K562 (cell line): ENCODE data around the gene LDLRAD3. TPM values are rescaled to one million over a fixed set of nuclear protein-coding genes. Genes with fewer than 3 reads are reported as not detected.

Source experiments
- ATAC-seq: fragments of 200-7000 bp; cut with Tn5 transposase; 3 replicates; pipeline ENCODE4 v1.9.1; 2020; ENCODE audit warnings: moderate library complexity
- BruUV-seq: library from RNA; stranded (reverse); fragments of 400-500 nt; replicated peaks from 2 replicates; lab custom pipeline; 2021; lab: Mats Ljungman, UMichigan
- CTCF ChIA-PET: fragments of 300-600 bp; formaldehyde crosslinking; extraction: SDS; loops from one replicate; lab custom pipeline; 2021; ENCODE audit warnings: low intra/inter-chr PET ratio; lab: Yijun Ruan, JAX
- POLR2A ChIA-PET: fragments of 300-600, 350-650 bp; sonication (Branson Sonifier 250); formaldehyde crosslinking; extraction: SDS; loops from one replicate; lab custom pipeline; 2021; ENCODE audit warnings: antibody characterized with exemption, inconsistent platforms; lab: Yijun Ruan, JAX
- DNase-seq, 4 experiments: peaks; one replicate each; pipeline versions ENCODE4 v3.0.0 to v3.0.0-alpha.2; 2011 to 2018; ENCODE audit warnings: low spot score in 3 of 4, mixed read lengths in 3 of 4; ENCODE audit errors: extremely low read depth in 1 of 4
- FAIRE-seq: peaks from 2 replicates; lab custom pipeline; 2011; peaks lifted over from hg19 to GRCh38; lab: Jason Lieb, UNC
- H2AFZ ChIP-seq: 2 replicates; pipeline ENCODE4 v1.6.0; 2011; ENCODE audit warnings: low read depth, low read length, control low read depth, inconsistent platforms
- H3K27ac ChIP-seq: fragments of 200-600 bp; 3 replicates; pipeline ENCODE4 v1.8.0; 2011; ENCODE audit warnings: low read depth, mild to moderate bottlenecking, control low read depth, inconsistent platforms, low read length, moderate library complexity, mixed read lengths; ENCODE audit errors: extremely low read depth
- H3K27me3 ChIP-seq, 2 experiments: fragments of 300-600 bp in 1 of 2; 2 replicates in 1 of 2; 3 replicates in 1 of 2; pipeline versions ENCODE4 v1.6.0 to v1.8.0; 2011; ENCODE audit warnings: inconsistent platforms in 2 of 2, low read length in 2 of 2, mild to moderate bottlenecking in 1 of 2, mixed read lengths in 1 of 2, moderate library complexity in 1 of 2; ENCODE audit not compliant: control insufficient read depth in 2 of 2, insufficient read depth in 2 of 2
- H3K36me3 ChIP-seq: fragments of 300-600 bp; 3 replicates; pipeline ENCODE4 v1.8.0; 2011; ENCODE audit warnings: mild to moderate bottlenecking, low read length, inconsistent platforms; ENCODE audit not compliant: control insufficient read depth, insufficient read depth
- H3K4me1 ChIP-seq, 2 experiments: fragments of 200-600 bp in 1 of 2; replicated peaks in 1 of 2; 2 replicates in 1 of 2; 3 replicates in 1 of 2; pipeline versions ENCODE4 v1.5.1 to v1.8.0; 2011; ENCODE audit warnings: inconsistent platforms in 2 of 2, low read length in 2 of 2, mild to moderate bottlenecking in 1 of 2, mixed read lengths in 1 of 2, moderate library complexity in 1 of 2; ENCODE audit not compliant: control insufficient read depth in 2 of 2, insufficient read depth in 2 of 2
- H3K4me2 ChIP-seq: 2 replicates; pipeline ENCODE4 v1.6.1; 2011; ENCODE audit warnings: low read length, control low read depth, inconsistent platforms, mixed read lengths; ENCODE audit not compliant: insufficient read depth
- H3K4me3 ChIP-seq: fragments of 200-600 bp; sonication (generic), shearing (Covaris generic); 2 replicates; pipeline ENCODE4 v1.5.1; 2016; ENCODE audit warnings: control low read depth, inconsistent platforms
- H3K79me2 ChIP-seq: fragments of 200-600 bp; 3 replicates; pipeline ENCODE4 v1.8.0; 2011; ENCODE audit warnings: low read length, inconsistent platforms; ENCODE audit not compliant: control insufficient read depth, insufficient read depth
- H3K9ac ChIP-seq, 2 experiments: 2 replicates each; pipeline versions ENCODE4 v1.6.0 to v1.6.1; 2011; ENCODE audit warnings: low read depth in 2 of 2, low read length in 2 of 2, control low read depth in 1 of 2, inconsistent platforms in 1 of 2, mild to moderate bottlenecking in 1 of 2, mixed read lengths in 1 of 2; ENCODE audit not compliant: insufficient read depth in 1 of 2
- H3K9me1 ChIP-seq: one replicate; pipeline ENCODE4 v1.6.0; 2011; ENCODE audit warnings: inconsistent platforms, mild to moderate bottlenecking, low read length, moderate library complexity; ENCODE audit not compliant: control insufficient read depth, insufficient read depth
- H3K9me3 ChIP-seq: replicated peaks from 2 replicates; pipeline ENCODE4 v1.5.1; 2011; ENCODE audit warnings: low read depth, low read length, inconsistent platforms; ENCODE audit not compliant: control insufficient read depth, insufficient read depth
- H4K20me1 ChIP-seq: replicated peaks from 2 replicates; pipeline ENCODE4 v1.6.1; 2011; ENCODE audit warnings: low read length, inconsistent platforms, mixed read lengths; ENCODE audit not compliant: control insufficient read depth, insufficient read depth
- CBFB ChIP-seq: sonication (generic); formaldehyde crosslinking; IDR thresholded peaks from 2 replicates; pipeline ENCODE4 v1.4.0; 2020; ENCODE audit warnings: mild to moderate bottlenecking, missing genetic modification reagents
- GABPB1 ChIP-seq: sonication (generic); formaldehyde crosslinking; IDR thresholded peaks from 2 replicates; pipeline ENCODE4 v1.8.0; 2022; ENCODE audit warnings: mild to moderate bottlenecking, missing genetic modification reagents
- HNRNPLL ChIP-seq: fragments of 200-400 bp; formaldehyde crosslinking; IDR thresholded peaks from 2 replicates; pipeline ENCODE4 v1.6.1; 2017; ENCODE audit warnings: low read length, low read depth, mild to moderate bottlenecking; ENCODE audit not compliant: poor library complexity, severe bottlenecking
- KAT7 ChIP-seq: sonication (generic); formaldehyde crosslinking; IDR thresholded peaks from 2 replicates; pipeline ENCODE4 v1.8.0; 2022; ENCODE audit warnings: missing genetic modification reagents, mild to moderate bottlenecking, borderline replicate concordance
- PHB ChIP-seq: fragments of 250-450 bp; sonication (Bioruptor Pico); IDR thresholded peaks from 2 replicates; pipeline ENCODE4 v1.5.0; 2021
- PML ChIP-seq: IDR thresholded peaks from 2 replicates; pipeline ENCODE4 v1.6.1; 2012; ENCODE audit warnings: low read length, inconsistent platforms
- PYGO2 ChIP-seq: fragments of 450-650 bp; IDR thresholded peaks from 2 replicates; pipeline ENCODE4 v1.6.1; 2016; ENCODE audit warnings: mild to moderate bottlenecking, missing genetic modification characterization, moderate library complexity, missing compliant biosample characterization
- RBFOX2 ChIP-seq: fragments of 200-400 bp; formaldehyde crosslinking; IDR thresholded peaks from 2 replicates; pipeline ENCODE4 v1.6.1; 2017; ENCODE audit warnings: low read depth, mild to moderate bottlenecking, low read length, moderate library complexity
- STAG1 ChIP-seq: sonication (generic); formaldehyde crosslinking; IDR thresholded peaks from 2 replicates; pipeline ENCODE4 v1.5.0; 2020; ENCODE audit warnings: missing genetic modification reagents, borderline replicate concordance
- ZEB2 ChIP-seq: fragments of 450-650 bp; IDR thresholded peaks from 2 replicates; pipeline ENCODE4 v1.6.1; 2016
- ZFPM2 ChIP-seq: fragments of 250-450 bp; sonication (Bioruptor Pico); IDR thresholded peaks from 2 replicates; pipeline ENCODE4 v1.5.1; 2022; ENCODE audit warnings: mild to moderate bottlenecking
- ZNF518B ChIP-seq: fragments of 250-450 bp; sonication (Bioruptor Pico); IDR thresholded peaks from 2 replicates; pipeline ENCODE4 v1.5.0; 2021; ENCODE audit warnings: mild to moderate bottlenecking, moderate library complexity
- ZNF780A ChIP-seq: fragments of 250-450 bp; sonication (Bioruptor Pico); IDR thresholded peaks from 2 replicates; pipeline ENCODE4 v1.5.0; 2021; ENCODE audit warnings: mild to moderate bottlenecking
- WGBS: fragments of 100-300 bp; shearing (Covaris generic); methylation state at CpG from one replicate; pipeline ENCODE4 v1.1.6; 2016; ENCODE audit warnings: low coverage, mixed read lengths; ENCODE audit not compliant: insufficient coverage; ENCODE audit errors: missing lambda C conversion rate; 5-methylcytosine and 5-hydroxymethylcytosine counted together
- in situ Hi-C: fragments of 300-500 bp; cut with MboI; formaldehyde crosslinking; loops from 4 replicates; pipeline ENCODE4 v1.15.0; 2018; ENCODE audit warnings: inconsistent platforms, mixed read lengths
- intact Hi-C: fragments of 100-400 bp; cut with micrococcal nuclease; formaldehyde crosslinking; loops from 2 replicates; pipeline ENCODE4 v1.14.2; 2022
- polyA plus RNA-seq, 8 experiments: library from polyadenylated mRNA; depleted of rRNA in 4 of 8; stranded (reverse) in 5 of 8; unstranded in 3 of 8; fragments of >200 nt; fragmentation: Nextera tagmentation in 2 of 8; fragmentation: Illumina TruSeq in 1 of 8; extraction: Ambion mirVana in 2 of 8; extraction: Trizol in 1 of 8; gene quantifications; 2 replicates each; pipeline versions ENCODE4 v1.2.1 to v1.2.3, GENCODE V29; 2011 to 2014; ENCODE audit warnings: inconsistent platforms in 1 of 8, missing spikeins in 1 of 8
- total RNA-seq, 7 experiments: library from RNA; depleted of rRNA in 6 of 7; stranded (reverse); fragments of >200 nt in 6 of 7; fragmentation: Illumina TruSeq in 2 of 7; extraction: Trizol in 2 of 7; gene quantifications; 2 replicates each; pipeline versions ENCODE4 v1.2.1 to v1.2.3, GENCODE V29; 2011 to 2021; ENCODE audit warnings: low replicate concordance in 1 of 7
- TF ChIP-seq, protein P1 (sequence below): fragments of 450-650 bp; IDR thresholded peaks from 2 replicates; pipeline ENCODE4 v1.6.1; 2016

LDLRAD3 gene
- total and polyA plus RNA-seq, 9 of the 15 experiments (the other 6 are each of a cell fraction or from before 2014, with no cell fraction given) = 0.73 to 7.2 (median 3.5) TPM

DNA sequence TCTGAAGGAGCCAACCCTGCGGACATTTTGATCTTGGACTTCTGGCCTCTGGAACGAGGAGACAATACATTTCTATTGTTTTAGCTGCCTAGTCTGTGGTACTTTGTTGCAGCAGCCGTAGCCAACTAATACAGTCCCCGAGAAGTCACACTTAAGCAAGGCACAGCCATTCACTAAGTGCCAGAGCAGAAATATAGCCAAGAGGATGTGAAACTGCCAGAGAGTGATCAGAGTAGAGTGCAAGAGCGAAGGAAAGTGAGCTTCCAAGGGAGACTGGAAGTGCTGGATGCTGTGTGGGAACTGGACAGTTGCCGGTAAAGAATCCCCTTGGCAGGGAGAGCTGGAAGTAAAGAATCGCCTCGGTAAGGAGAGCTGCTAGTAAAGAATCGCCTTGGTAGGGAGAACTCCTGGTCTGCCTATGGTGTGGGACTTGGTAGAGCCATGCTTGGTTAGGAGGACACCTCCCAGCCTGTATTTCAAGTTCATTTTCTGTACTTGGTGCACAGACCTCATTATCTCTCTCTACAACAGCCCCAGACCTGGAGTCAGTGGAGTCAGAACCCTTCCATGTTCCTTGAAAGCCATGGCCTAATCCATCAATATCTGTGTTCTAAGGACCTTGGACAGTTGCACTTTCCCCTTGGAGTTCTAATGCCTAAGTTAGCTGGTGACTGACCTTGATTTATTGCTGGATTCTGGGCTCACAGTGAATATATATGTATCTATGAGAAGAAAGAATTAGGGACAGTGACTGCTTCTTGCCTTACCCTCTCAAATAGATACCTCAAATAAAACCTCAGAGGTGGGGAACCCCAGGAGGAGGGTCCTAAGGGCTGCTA, 162.1 kb downstream of the LDLRAD3 start:
- CTCF ChIA-PET = no interaction called here
- Histone ChIP-seq H3K4me3 (peak overlapping the region; percentile 26), H3K4me2 (peak overlapping the region; percentile 83), H3K9ac (peak overlapping the region; percentile 79 to 82), H3K9me3 (no peaks in the 10 kb centered on the region), H3K36me3 (0 out of 3 replicates have a peak, but pooled peaks cover 2% of the 10 kb centered on the region), H3K9me1 (no peaks in the 10 kb centered on the region), H2AFZ (peak overlapping the region; percentile 72), H3K4me1 (peaks cover 40 to 72% of the 10 kb centered on the region in 2 experiments), H3K27ac (peak overlapping the region; percentile 98), H3K79me2 (peaks cover 22% of the 10 kb centered on the region), H3K27me3 (no peaks in the 10 kb centered on the region), H4K20me1 (no peaks in the 10 kb centered on the region)
- BruUV-seq = TSS peak; percentile 86
- WGBS = 21% methylated on average over 9 of the region's 9 CpGs
- peak; percentile 2 for ATAC-seq
- intact Hi-C loops (loop anchor here (2.0 kb wide), 1 partner anchor 63 kb away; no protein-coding TSS in a partner anchor), in situ Hi-C loops (no loop called here)
- POLR2A ChIA-PET = interaction anchor here (0.5 to 3.9 kb wide), 5 partner anchors 8 to 477 kb away, joined by 3 to 15 read pairs (median 3); no protein-coding TSS in a partner anchor
- FAIRE-seq = no peak
- peak in 1 of 4 experiments; percentile 49 for DNase-seq
- TF ChIP-seq KAT7 (CRISPR knock-in tag) (peak; percentile 15; the same call in 1 of the 2 replicates), PML (0 out of 2 replicates have a peak, but pooled peaks have one; percentile 3), ZNF780A (no peak), RBFOX2 (peak; percentile 71), ZNF518B (CRISPR knock-in tag) (no peak), PYGO2 (tag) (0 out of 2 replicates have a peak, but pooled peaks have one; percentile 11), PHB (CRISPR knock-in tag) (0 out of 2 replicates have a peak, but pooled peaks have one; percentile 53), GABPB1 (CRISPR knock-in tag) (peak; percentile 11; the same call in 1 of the 2 replicates), ZFPM2 (CRISPR knock-in tag) (no peak), HNRNPLL (no peak), CBFB (CRISPR knock-in tag) (no peak), ZEB2 (no peak), STAG1 (CRISPR knock-in tag) (no peak)
- TF ChIP-seq, protein P1, sequence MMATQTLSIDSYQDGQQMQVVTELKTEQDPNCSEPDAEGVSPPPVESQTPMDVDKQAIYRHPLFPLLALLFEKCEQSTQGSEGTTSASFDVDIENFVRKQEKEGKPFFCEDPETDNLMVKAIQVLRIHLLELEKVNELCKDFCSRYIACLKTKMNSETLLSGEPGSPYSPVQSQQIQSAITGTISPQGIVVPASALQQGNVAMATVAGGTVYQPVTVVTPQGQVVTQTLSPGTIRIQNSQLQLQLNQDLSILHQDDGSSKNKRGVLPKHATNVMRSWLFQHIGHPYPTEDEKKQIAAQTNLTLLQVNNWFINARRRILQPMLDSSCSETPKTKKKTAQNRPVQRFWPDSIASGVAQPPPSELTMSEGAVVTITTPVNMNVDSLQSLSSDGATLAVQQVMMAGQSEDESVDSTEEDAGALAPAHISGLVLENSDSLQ = peak; percentile 82
